ENCODE results near the gene WT1. TPM values are rescaled to one million over a fixed set of nuclear protein-coding genes. Genes with fewer than 3 reads are reported as not detected.

The WT1 gene
- total RNA-seq, 1 experiment from 2014 or later: 4.7 TPM

- H3K9me3 Mint-ChIP-seq (ENCODE audit: unreplicated experiment): no peaks in the 10 kb centered on the region
- DNase-seq: peak; percentile 58 to 69
- no peaks in the 10 kb centered on the region for H3K9me3 ChIP-seq
- H3K27me3 Mint-ChIP-seq (ENCODE audit: insufficient read depth, unreplicated experiment): no peaks in the 10 kb centered on the region
- peak overlapping the region; percentile 77 for H3K27ac Mint-ChIP-seq (ENCODE audit: unreplicated experiment)
- ChIA-PET POLR2A (interaction anchor here (0.6 to 1.5 kb wide), 3 partner anchors 34 to 152 kb away, joined by 3 to 10 read pairs (median 3); no protein-coding TSS in a partner anchor), CTCF (interaction anchor here (0.7 to 1.0 kb wide), 2 partner anchors 28 to 357 kb away, joined by 4 to 7 read pairs; no protein-coding TSS in a partner anchor)
- no peaks in the 10 kb centered on the region; the same call in 1 of the 2 replicates for H3K27me3 ChIP-seq (replicated peaks; ENCODE audit: control insufficient read depth, insufficient read depth, low read length)
- H3K4me1 ChIP-seq: peaks cover 4% of the 10 kb centered on the region; the same call in 1 of the 2 replicates
- no peaks in the 10 kb centered on the region for H3K36me3 Mint-ChIP-seq (ENCODE audit: insufficient read depth, unreplicated experiment)
- H3K4me1 Mint-ChIP-seq (ENCODE audit: low read depth, unreplicated experiment): no peaks in the 10 kb centered on the region
- no TSS peak for BruUV-seq (replicated peaks)
- intact Hi-C loops (cut with micrococcal nuclease; ENCODE audit: unreplicated experiment): no loop called here
- H3K4me3 ChIP-seq (ENCODE audit: low read depth, low read length): peak overlapping the region; percentile 71
- peak overlapping the region; percentile 86 for H3K4me3 Mint-ChIP-seq (ENCODE audit: unreplicated experiment)
- H3K36me3 ChIP-seq (ENCODE audit: control insufficient read depth, insufficient read depth, low read length): no peaks in the 10 kb centered on the region
- TF ChIP-seq, protein P1, sequence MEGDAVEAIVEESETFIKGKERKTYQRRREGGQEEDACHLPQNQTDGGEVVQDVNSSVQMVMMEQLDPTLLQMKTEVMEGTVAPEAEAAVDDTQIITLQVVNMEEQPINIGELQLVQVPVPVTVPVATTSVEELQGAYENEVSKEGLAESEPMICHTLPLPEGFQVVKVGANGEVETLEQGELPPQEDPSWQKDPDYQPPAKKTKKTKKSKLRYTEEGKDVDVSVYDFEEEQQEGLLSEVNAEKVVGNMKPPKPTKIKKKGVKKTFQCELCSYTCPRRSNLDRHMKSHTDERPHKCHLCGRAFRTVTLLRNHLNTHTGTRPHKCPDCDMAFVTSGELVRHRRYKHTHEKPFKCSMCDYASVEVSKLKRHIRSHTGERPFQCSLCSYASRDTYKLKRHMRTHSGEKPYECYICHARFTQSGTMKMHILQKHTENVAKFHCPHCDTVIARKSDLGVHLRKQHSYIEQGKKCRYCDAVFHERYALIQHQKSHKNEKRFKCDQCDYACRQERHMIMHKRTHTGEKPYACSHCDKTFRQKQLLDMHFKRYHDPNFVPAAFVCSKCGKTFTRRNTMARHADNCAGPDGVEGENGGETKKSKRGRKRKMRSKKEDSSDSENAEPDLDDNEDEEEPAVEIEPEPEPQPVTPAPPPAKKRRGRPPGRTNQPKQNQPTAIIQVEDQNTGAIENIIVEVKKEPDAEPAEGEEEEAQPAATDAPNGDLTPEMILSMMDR (IDR thresholded peaks at IDR 0.05; ENCODE audit: insufficient read depth in 1 of 2, low read depth in 1 of 2, low read length in 1 of 2, severe bottlenecking in 1 of 2, unreplicated experiment in 1 of 2): peak; percentile 27 to 39
These were observed 785 bp downstream of the WT1 start for GRCh38 chr11:32434356-32435151.

GRCh38 chr11:32433914-32434355, 1.4 kb downstream of the WT1 start:
- Histone ChIP-seq H3K27me3 (replicated peaks; ENCODE audit: control insufficient read depth, insufficient read depth, low read length) (no peaks in the 10 kb centered on the region; the same call in 1 of the 2 replicates), H3K36me3 (ENCODE audit: control insufficient read depth, insufficient read depth, low read length) (no peaks in the 10 kb centered on the region), H3K9me3 (no peaks in the 10 kb centered on the region), H3K4me1 (peaks cover 4% of the 10 kb centered on the region; the same call in 1 of the 2 replicates), H3K4me3 (ENCODE audit: low read depth, low read length) (no peak overlapping the region; the same call in 1 of the 2 replicates)
- CTCF ChIA-PET: interaction anchor here (0.6 kb wide), 1 partner anchor 48 kb away, joined by 3 read pairs; no protein-coding TSS in a partner anchor
- Mint-ChIP-seq H3K9me3 (ENCODE audit: unreplicated experiment) (no peaks in the 10 kb centered on the region), H3K27ac (ENCODE audit: unreplicated experiment) (no peak overlapping the region), H3K4me1 (ENCODE audit: low read depth, unreplicated experiment) (no peaks in the 10 kb centered on the region), H3K36me3 (ENCODE audit: insufficient read depth, unreplicated experiment) (no peaks in the 10 kb centered on the region), H3K4me3 (ENCODE audit: unreplicated experiment) (peak overlapping the region; percentile 86), H3K27me3 (ENCODE audit: insufficient read depth, unreplicated experiment) (no peaks in the 10 kb centered on the region)
- TSS peak; percentile 70 for BruUV-seq (replicated peaks)
- intact Hi-C loops (cut with micrococcal nuclease; ENCODE audit: unreplicated experiment): no loop called here
- TF ChIP-seq, protein P1 (IDR thresholded peaks at IDR 0.05; ENCODE audit: insufficient read depth in 1 of 2, low read depth in 1 of 2, low read length in 1 of 2, severe bottlenecking in 1 of 2, unreplicated experiment in 1 of 2): no peak
- POLR2A ChIA-PET: no interaction called here
- no peak for DNase-seq

GRCh38 chr11:32433101-32433913, 2.0 kb downstream of the WT1 start:
- Histone ChIP-seq H3K27me3 (replicated peaks; ENCODE audit: control insufficient read depth, insufficient read depth, low read length) (no peaks in the 10 kb centered on the region; the same call in 1 of the 2 replicates), H3K36me3 (ENCODE audit: control insufficient read depth, insufficient read depth, low read length) (no peaks in the 10 kb centered on the region), H3K4me3 (ENCODE audit: low read depth, low read length) (no peak overlapping the region), H3K9me3 (no peaks in the 10 kb centered on the region), H3K4me1 (peaks cover 4% of the 10 kb centered on the region; the same call in 1 of the 2 replicates)
- TF ChIP-seq, protein P1 (IDR thresholded peaks at IDR 0.05; ENCODE audit: insufficient read depth in 1 of 2, low read depth in 1 of 2, low read length in 1 of 2, severe bottlenecking in 1 of 2, unreplicated experiment in 1 of 2): no peak
- H3K27me3 Mint-ChIP-seq (ENCODE audit: insufficient read depth, unreplicated experiment): no peaks in the 10 kb centered on the region
- CTCF ChIA-PET: interaction anchor here (0.6 kb wide), 1 partner anchor 47 kb away, joined by 3 read pairs; no protein-coding TSS in a partner anchor
- intact Hi-C loops (cut with micrococcal nuclease; ENCODE audit: unreplicated experiment): no loop called here
- H3K36me3 Mint-ChIP-seq (ENCODE audit: insufficient read depth, unreplicated experiment): no peaks in the 10 kb centered on the region
- peak overlapping the region; percentile 86 for H3K4me3 Mint-ChIP-seq (ENCODE audit: unreplicated experiment)
- H3K9me3 Mint-ChIP-seq (ENCODE audit: unreplicated experiment): no peaks in the 10 kb centered on the region
- no TSS peak for BruUV-seq (replicated peaks)
- no peak overlapping the region for H3K27ac Mint-ChIP-seq (ENCODE audit: unreplicated experiment)
- H3K4me1 Mint-ChIP-seq (ENCODE audit: low read depth, unreplicated experiment): no peaks in the 10 kb centered on the region
- POLR2A ChIA-PET: no interaction called here
- no peak for DNase-seq

Measured in Caco-2 (cell line).